ENCODE results near the gene PLCXD1.
"Not testable (repeated sequence)": the region's sequence is repeated elsewhere in the genome, so short reads cannot be mapped to it uniquely, and the experiment has no call there.

PLCXD1 gene, protein sequence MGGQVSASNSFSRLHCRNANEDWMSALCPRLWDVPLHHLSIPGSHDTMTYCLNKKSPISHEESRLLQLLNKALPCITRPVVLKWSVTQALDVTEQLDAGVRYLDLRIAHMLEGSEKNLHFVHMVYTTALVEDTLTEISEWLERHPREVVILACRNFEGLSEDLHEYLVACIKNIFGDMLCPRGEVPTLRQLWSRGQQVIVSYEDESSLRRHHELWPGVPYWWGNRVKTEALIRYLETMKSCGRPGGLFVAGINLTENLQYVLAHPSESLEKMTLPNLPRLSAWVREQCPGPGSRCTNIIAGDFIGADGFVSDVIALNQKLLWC

GRCh38 chrX:281166-281999, at the start of gene PLCXD1:
Gene PLCXD1, plus strand, starts transcription at chrX:281381. Its CDS starts 2,807 bp downstream, at chrX:284188.
- peak; percentile 52 for DNase-seq (ENCODE audit: low read depth, low spot score)

- DNase-seq (ENCODE audit: low read depth, low spot score) = not testable (repeated sequence)
Measured at GRCh38 chrX:231637-232277, 49.4 kb upstream of the PLCXD1 start.

DNA sequence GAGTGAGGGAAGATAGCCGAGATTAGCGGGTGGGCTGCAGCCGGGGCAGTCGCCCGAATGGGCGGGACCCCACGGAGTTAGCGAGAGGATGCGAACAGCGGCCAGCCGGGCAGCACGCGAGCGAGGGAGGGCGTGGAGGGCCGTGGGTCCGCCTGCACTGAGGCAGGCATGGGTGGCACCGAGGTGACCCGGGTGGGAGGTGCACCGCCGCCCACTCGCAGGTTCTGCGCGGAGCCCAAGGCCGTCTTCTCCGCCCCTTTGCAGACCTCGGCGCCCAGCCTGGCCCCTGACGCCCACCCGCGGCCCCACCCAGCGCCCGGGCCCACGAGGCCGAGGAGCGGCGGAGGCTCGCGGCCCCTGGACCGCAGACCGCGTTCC, 48.9 kb upstream of the PLCXD1 start:
- DNase-seq (ENCODE audit: low read depth, low spot score) = not testable (repeated sequence)

DNA sequence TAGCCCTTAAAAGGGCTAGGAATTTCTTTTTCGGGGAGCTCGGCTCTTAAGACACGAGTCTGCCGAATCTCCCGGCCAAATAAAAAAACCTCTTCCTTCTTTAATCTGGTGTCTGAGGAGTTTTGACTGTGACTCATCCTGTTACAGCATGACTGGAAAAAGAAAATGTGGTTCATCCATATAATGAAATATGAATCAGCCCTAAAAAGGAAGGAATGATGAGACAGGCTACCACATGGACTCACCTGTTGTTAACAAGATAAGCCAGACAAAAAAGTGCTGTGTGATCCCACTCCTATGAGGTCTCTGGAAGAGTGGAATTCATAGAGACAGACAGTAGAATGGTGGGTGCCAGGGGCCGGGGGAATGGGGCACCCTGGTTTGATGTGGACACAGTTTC, 45.0 kb upstream of the PLCXD1 start:
- DNase-seq (ENCODE audit: low read depth, low spot score) = not testable (repeated sequence)

- no peak for DNase-seq (ENCODE audit: low read depth, low spot score)
Measured at GRCh38 chrX:250965-251364, 30.2 kb upstream of the PLCXD1 start.

GRCh38 chrX:251396-252243, 29.6 kb upstream of the PLCXD1 start:
- DNase-seq (ENCODE audit: low read depth, low spot score) = not testable (repeated sequence)

GRCh38 chrX:252244-252956, 28.8 kb upstream of the PLCXD1 start:
- DNase-seq (ENCODE audit: low read depth, low spot score) = no peak

- no peak for DNase-seq (ENCODE audit: low read depth, low spot score)
Measured at GRCh38 chrX:252957-253291, 28.3 kb upstream of the PLCXD1 start.

DNA sequence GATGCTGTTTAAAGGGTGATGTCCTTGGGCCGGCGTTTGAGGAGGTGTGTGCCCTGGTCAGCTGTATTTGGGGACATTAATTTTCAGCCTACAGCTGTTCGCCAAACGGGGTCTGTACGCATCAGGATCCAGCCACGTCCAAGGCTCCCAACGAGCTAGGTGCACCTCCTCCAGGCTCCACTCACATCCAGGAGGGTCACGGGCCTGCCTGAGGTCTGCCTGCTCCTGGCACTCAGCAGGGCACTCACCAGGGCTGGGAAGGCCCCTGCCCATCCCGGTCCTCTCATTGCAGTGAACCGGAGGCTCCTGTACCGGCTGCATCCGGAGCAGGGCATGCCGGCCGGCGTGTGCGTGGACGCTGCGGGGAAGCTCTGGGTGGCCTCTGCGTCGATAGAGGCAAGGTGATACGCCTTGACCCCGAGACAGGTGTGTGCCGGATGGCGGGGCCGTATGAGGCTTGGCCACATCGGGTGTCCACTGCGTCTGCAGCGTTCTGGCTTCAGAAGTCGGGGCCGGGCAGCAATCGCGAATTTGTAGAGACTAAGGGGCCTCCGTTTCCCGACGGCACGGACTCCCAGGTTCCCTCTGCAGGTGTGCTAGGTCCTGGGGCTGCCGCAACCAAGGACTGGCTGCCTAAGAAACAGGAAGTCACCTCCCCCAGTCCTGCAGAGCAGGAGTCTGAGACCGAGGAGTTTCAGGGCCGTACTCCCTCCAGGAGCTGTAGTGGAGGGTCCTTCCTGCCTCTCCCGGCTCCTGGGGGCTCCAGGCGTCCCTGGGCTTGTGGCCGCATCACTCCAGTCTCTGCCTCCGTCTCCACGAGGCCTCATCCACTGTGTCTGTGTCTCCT, 27.5 kb upstream of the PLCXD1 start:
- no peak for DNase-seq (ENCODE audit: low read depth, low spot score)

GRCh38 chrX:254630-255215, 26.5 kb upstream of the PLCXD1 start:
- DNase-seq (ENCODE audit: low read depth, low spot score) = no peak

DNA sequence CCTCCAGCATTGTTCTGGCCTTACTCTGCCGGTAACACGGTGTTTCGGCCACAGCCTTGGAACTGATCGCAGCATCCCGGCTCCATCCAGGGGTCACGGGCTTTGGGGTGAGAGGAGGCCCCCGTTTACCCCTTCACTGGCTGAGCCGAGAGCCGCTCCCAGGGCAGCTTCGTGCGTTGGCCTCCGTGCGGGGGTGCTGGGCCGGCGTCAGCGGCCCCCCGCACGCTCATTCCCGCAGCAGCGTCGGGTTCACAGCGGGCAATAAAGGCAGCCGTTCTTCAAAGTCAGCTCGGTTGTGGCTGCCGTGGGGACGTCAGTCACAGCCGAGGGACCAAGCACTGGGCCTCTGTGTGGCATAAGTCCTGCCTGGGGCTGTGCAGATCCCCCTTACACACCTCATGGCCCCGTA, 25.3 kb upstream of the PLCXD1 start:
- no peak for DNase-seq (ENCODE audit: low read depth, low spot score)

GRCh38 chrX:257054-257453, 24.1 kb upstream of the PLCXD1 start:
- not testable (repeated sequence) for DNase-seq (ENCODE audit: low read depth, low spot score)

GRCh38 chrX:257681-258289, 23.4 kb upstream of the PLCXD1 start:
- DNase-seq (ENCODE audit: low read depth, low spot score) = no peak

DNA sequence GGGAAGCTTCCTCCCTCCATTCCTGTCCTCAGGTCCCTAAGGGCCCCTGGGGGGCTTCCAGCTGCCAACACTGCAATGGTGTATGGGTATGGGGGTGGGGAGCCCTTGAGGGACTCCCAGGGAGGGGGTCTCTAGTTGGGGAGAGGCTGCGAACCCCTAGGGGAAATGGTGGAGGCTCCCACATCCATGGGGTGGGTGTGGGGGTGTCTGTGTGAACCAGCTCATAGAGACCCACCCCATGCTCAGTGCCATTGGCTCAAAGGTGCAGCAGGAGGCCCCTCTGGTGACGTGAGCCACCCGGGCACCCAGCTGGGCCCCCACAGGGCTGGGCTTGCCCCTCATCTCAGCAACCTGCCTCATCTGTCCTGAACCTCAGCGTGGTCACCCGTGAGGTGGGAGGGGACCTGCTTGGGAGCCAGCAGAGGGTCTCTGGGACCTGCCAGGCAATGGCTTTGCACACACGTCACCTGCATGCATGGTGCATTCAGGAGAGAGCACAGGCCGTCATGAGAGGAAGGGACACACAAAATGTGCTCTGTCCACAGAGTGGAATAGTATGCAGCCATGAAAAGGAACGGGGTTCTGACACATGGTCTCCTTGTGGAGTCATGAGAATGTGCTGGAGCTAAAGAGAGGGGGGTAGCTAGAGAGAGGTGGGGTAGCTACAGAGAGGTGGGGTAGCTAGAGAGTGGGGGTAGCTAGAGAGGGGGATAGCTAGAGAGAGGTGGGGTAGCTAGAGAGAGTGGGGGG, 22.7 kb upstream of the PLCXD1 start:
- no peak for DNase-seq (ENCODE audit: low read depth, low spot score)

- DNase-seq (ENCODE audit: low read depth, low spot score) = no peak
Measured at GRCh38 chrX:259692-260355, 21.4 kb upstream of the PLCXD1 start.

GRCh38 chrX:261167-261918, 19.8 kb upstream of the PLCXD1 start:
- DNase-seq (ENCODE audit: low read depth, low spot score) = no peak

GRCh38 chrX:261919-262352, 19.2 kb upstream of the PLCXD1 start:
- DNase-seq (ENCODE audit: low read depth, low spot score) = no peak
